ENCODE data around the gene TBC1D5.

TBC1D5 gene

DNA sequence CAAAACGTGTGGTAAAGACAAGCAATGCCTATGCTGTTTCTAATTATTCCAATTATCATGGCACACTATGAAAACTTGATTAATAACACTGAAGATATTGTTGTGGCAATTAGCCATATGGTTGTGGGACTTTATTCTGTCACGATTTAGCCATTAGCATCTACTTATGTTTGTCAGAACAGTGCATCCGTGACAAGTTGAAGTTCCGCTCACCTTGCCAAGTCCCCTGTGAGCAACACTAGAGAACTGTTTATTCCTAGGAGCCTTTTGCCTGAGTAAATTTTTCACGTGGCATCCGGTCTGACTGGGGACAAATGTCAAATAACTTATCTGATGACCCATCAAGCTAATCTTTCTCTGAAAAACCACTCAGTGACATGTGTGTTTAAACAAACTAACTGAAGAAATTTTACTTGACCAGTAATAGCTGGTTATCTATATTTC, 403.3 kb downstream of the TBC1D5 start:
- TF ChIP-seq, protein P1, sequence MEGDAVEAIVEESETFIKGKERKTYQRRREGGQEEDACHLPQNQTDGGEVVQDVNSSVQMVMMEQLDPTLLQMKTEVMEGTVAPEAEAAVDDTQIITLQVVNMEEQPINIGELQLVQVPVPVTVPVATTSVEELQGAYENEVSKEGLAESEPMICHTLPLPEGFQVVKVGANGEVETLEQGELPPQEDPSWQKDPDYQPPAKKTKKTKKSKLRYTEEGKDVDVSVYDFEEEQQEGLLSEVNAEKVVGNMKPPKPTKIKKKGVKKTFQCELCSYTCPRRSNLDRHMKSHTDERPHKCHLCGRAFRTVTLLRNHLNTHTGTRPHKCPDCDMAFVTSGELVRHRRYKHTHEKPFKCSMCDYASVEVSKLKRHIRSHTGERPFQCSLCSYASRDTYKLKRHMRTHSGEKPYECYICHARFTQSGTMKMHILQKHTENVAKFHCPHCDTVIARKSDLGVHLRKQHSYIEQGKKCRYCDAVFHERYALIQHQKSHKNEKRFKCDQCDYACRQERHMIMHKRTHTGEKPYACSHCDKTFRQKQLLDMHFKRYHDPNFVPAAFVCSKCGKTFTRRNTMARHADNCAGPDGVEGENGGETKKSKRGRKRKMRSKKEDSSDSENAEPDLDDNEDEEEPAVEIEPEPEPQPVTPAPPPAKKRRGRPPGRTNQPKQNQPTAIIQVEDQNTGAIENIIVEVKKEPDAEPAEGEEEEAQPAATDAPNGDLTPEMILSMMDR (conservative IDR thresholded peaks at IDR 0.05): no peak
- H3K27ac ChIP-seq: peak overlapping the region; percentile 71

DNA sequence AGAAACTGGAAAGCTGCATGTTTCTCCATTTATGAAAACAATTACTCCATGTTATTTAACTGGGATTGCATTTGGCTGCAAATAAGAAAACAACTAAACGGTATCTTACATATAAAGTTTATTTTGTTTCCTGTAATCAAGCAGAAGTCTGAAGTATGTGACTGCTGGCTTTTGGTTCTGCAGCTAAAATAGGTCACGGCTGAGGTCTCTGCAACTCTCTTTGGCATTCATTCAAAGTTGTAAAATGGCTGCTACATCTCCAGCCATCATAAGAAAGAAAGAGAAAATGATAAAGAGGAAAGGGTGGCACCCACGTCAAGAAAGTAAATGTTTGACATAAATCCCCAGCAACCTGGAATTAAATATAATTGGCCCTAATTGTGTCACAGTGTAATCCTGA, 406.1 kb downstream of the TBC1D5 start:
- TF ChIP-seq, protein P1 (conservative IDR thresholded peaks at IDR 0.05): no peak
- H3K27ac ChIP-seq: peak overlapping the region; percentile 55

DNA sequence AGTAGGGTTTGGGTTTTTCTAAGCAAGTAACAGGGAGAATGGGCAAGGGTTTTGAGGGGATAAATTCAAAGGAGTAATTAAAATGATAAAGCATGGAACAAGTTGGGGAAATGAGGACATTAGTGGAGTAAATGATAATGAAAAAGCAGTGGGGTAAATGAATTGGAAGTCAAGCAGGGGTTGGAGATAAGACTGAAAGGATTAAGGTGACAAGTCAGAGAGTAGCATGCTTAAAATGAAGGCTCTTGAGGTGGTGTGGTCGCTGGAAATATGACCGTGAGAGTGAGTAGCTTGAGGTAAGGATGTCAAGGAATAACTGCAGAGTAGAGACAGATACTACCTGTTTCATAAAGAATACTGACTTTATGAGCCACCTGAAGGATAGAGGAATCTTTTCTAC, 408.5 kb downstream of the TBC1D5 start:
- TF ChIP-seq, protein P1 (conservative IDR thresholded peaks at IDR 0.05): no peak

DNA sequence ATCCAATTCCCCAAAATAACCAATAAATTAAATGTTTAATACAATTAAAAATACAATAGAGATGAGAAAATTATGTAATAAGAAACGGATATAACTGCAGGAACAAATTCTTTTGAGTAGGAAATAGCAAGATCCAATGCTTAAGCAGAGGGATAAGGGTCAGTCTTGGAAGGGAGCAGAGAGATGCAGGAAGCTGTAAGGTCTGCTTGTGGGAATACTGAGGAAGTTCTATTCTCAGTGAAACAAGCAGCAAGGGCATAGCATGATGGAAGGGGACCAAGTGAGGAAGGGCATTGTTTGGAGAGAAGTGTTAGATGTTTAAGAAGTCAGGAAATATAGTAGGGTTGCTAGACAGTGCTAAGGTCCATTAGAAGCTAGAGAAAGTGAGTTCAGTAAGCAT, 409.0 kb downstream of the TBC1D5 start:
- TF ChIP-seq, protein P1 (conservative IDR thresholded peaks at IDR 0.05): no peak
- no peak overlapping the region for H3K27ac ChIP-seq

More for the DNA sequence above, 408.5 kb downstream of the TBC1D5 start:
- H3K27ac ChIP-seq: no peak overlapping the region

DNA sequence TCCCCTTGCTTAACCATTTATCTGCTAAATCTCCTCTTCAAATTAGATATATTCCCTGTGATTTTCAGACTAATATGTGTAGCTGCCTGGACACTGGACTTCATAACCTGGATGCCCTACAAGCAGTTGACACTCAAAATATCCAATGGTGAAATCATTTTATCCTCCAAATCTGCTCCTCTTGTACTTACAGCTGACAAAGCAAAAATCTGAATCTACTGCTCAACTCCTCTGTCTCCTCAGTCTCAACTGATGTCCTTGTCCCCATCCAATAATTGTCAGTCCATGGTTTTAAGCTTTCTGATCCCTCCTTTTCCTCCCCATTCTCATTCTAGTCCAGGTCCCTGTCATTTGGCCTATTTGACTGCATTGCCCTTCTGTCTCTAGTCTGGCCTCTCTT, 411.8 kb downstream of the TBC1D5 start:
- TF ChIP-seq, protein P1 (conservative IDR thresholded peaks at IDR 0.05): no peak
- H3K27ac ChIP-seq: no peak overlapping the region

DNA sequence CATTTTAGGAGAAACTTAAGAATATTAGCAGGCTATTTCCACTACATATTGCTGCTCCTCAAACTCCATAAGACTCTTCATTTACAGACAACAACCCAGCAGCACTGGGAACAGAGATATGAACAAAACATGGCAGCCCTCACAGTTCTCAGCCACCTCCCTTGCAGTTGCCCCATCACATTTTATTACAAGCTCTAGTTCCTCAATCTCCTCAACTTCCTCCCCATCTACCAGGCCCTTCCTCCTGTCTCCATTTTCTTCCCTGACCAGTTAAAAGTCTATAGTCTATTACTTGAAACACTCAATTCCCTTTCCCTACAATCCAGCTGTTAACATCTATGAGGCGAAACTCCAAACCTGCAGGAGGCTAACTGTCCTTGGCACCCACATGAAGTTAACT, 412.5 kb downstream of the TBC1D5 start:
- no peak overlapping the region for H3K27ac ChIP-seq
- TF ChIP-seq, protein P1 (conservative IDR thresholded peaks at IDR 0.05): no peak

DNA sequence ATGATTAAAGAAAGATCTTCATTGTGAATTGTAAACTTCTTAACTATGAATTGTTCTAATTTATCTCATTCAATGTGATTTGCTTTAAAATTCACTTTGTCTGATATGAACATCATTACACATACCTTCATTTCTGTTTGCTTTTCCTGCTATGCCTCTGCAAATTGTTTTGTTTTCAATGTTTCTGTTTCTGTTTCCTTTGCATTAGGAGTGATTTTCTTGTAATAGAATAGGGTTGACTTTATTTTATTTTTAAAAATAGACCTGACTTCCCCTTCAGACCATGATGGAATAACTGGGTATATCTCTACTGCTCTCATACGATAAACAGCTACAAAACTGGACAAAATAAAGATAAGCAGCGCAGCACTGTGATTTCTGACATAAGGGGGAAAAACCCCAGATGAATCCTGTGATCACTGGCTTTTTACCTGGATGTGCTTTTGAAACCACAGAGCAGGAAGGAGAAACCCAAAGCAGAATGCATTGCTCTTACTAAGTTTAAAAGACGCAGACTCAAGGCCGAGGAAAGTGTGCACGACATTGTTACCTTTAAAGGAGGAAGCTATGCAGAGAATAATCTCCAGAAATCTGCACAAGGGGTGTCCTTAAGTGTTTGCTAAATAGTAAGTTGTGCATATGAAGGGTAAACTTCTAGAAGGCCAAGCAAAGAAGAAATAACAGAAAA, 420.2 kb downstream of the TBC1D5 start:
- TF ChIP-seq, protein P1 (conservative IDR thresholded peaks at IDR 0.05): no peak
- H3K27ac ChIP-seq: no peak overlapping the region
